ENCODE measurements around the gene NKX2-4.

DNA sequence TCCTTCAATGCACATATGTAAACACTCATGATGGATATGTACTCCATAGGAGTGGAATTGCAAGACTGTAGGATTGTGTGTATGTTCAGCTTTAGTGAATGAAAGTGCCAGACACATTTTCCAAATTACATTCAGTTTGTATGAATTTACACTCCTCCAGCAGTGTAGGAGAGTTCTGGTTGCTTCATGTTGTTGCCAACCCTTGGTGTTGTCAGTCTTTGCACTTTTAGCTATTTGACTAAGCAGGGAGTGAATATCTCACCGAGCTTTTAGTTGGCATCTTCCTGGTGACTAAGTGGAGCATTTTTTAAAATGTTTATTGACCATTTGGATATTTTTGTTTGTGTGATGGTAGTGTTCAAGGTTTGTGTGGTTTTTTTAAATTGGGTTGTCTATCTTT lies 23.9 kb downstream of the NKX2-4 start:
- TF ChIP-seq, protein P1, sequence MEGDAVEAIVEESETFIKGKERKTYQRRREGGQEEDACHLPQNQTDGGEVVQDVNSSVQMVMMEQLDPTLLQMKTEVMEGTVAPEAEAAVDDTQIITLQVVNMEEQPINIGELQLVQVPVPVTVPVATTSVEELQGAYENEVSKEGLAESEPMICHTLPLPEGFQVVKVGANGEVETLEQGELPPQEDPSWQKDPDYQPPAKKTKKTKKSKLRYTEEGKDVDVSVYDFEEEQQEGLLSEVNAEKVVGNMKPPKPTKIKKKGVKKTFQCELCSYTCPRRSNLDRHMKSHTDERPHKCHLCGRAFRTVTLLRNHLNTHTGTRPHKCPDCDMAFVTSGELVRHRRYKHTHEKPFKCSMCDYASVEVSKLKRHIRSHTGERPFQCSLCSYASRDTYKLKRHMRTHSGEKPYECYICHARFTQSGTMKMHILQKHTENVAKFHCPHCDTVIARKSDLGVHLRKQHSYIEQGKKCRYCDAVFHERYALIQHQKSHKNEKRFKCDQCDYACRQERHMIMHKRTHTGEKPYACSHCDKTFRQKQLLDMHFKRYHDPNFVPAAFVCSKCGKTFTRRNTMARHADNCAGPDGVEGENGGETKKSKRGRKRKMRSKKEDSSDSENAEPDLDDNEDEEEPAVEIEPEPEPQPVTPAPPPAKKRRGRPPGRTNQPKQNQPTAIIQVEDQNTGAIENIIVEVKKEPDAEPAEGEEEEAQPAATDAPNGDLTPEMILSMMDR (IDR thresholded peaks at IDR 0.05) = no peak
- no peak for TF ChIP-seq POLR2A (IDR thresholded peaks at IDR 0.05; ENCODE audit: low read depth)
- no peak for TF ChIP-seq POLR2AphosphoS5 (IDR thresholded peaks at IDR 0.05)
- TF ChIP-seq EP300 (IDR thresholded peaks at IDR 0.05) = no peak

Measured in esophagus muscularis mucosa (tissue), 4 donors.